D721Med (cell line): ENCODE results near the gene KSR1.
"Not testable (repeated sequence)": the region's sequence is repeated elsewhere in the genome, so short reads cannot be mapped to it uniquely, and the experiment has no call there.

Experiments used
- DNase-seq: peaks from one replicate; pipeline ENCODE4 v3.0.0; 2011; ENCODE audit warnings: low spot score; ENCODE audit not compliant: insufficient read length
- FAIRE-seq: peaks from 2 replicates; lab custom pipeline; 2011; peaks lifted over from hg19 to GRCh38; lab: Jason Lieb, UNC
- TF ChIP-seq, protein P1 (sequence below): IDR thresholded peaks from 2 replicates; pipeline ENCODE4 v1.5.1; 2012; ENCODE audit warnings: mild to moderate bottlenecking, control low read depth; ENCODE audit not compliant: insufficient read depth; ENCODE audit errors: missing control alignments

Gene KSR1

GRCh38 chr17:27462714-27463113, 6.5 kb downstream of the KSR1 start:
- TF ChIP-seq, protein P1, sequence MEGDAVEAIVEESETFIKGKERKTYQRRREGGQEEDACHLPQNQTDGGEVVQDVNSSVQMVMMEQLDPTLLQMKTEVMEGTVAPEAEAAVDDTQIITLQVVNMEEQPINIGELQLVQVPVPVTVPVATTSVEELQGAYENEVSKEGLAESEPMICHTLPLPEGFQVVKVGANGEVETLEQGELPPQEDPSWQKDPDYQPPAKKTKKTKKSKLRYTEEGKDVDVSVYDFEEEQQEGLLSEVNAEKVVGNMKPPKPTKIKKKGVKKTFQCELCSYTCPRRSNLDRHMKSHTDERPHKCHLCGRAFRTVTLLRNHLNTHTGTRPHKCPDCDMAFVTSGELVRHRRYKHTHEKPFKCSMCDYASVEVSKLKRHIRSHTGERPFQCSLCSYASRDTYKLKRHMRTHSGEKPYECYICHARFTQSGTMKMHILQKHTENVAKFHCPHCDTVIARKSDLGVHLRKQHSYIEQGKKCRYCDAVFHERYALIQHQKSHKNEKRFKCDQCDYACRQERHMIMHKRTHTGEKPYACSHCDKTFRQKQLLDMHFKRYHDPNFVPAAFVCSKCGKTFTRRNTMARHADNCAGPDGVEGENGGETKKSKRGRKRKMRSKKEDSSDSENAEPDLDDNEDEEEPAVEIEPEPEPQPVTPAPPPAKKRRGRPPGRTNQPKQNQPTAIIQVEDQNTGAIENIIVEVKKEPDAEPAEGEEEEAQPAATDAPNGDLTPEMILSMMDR, result no peak
- DNase-seq (no peak), FAIRE-seq (no peak)

DNA sequence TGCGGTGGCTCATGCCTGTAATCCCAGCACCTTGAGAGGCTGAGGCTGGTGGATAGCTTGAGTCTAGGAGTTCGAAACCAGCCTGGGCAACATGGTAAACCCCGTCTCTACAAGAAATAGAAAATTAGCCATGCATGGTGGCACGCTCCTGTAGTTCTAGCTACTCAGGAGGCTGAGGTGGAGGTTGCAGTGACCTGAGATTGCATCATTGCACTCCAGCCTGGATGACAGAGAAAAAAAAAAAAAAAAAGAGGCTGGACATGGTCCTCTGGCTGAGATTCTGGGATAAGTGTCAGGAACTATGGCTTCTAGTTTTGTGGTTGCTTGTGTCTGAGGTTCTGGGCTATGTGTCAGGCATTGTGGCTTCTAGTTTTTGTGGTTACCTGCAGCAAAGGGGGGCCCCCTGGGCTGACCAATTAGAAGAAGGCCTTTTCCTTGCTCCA, 7.0 kb downstream of the KSR1 start:
- TF ChIP-seq, protein P1, result no peak
- FAIRE-seq, result no peak
- DNase-seq, result no peak

DNA sequence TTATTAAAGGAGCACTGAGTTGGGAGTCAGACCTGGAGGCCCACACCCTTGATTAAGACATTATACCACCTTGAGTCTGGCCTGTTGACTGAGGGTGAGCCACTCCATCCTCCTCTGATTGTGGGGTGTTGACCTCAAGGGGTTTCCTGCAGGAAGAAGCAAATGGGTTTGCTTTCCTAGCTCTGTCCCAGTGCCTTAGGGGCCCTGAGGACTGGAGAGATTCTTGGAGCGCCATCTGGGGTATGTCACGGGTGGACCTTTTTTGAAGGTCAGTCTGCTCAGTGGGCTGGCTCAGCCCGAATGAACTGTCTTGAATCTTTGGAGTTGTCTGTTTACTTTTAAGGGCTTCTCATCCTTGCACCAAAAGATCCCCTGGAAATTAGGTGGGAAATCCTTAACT, 7.8 kb downstream of the KSR1 start:
- not testable (repeated sequence) for FAIRE-seq, DNase-seq

DNA sequence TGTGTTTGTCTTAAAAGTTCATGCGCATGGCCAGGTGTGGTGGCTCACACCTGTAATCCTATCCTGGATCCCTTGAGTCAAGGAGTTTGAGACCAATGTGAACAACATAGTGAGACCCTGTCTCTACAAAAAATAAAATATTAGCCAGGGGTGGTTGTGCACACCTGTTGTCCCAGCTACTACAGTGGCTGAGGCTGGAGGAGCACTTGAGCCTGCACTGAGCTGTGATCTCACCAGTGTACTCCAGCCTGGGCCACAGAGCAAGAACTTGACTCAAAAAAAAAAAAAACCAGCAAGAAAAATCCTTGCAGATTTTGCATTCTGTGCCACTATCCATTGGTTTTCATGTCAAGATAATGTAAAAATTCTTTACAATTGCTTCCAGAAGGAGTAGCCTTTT, 8.2 kb downstream of the KSR1 start:
- no peak for DNase-seq
- TF ChIP-seq, protein P1, result no peak
- FAIRE-seq, result no peak

DNA sequence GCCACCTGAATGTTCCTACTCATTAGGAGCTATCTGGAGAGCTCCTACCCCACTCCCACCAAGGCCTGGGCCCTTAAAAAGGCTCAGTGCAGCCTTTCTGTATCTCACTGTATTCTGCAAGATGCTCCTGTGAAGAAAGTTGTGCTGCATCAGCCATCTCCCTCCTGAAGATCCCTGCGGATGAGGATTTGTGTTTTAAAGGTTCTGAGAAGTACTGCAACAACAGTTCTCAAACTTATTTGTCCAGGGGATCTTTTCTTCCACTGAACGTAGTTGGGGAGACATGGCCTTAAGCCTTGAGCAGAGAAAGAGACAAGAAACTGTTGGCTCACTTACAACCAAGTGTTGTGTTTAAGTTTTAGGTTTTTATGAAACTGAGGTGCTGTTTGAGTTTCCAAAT, 9.6 kb downstream of the KSR1 start:
- DNase-seq, FAIRE-seq: not testable (repeated sequence)

DNA sequence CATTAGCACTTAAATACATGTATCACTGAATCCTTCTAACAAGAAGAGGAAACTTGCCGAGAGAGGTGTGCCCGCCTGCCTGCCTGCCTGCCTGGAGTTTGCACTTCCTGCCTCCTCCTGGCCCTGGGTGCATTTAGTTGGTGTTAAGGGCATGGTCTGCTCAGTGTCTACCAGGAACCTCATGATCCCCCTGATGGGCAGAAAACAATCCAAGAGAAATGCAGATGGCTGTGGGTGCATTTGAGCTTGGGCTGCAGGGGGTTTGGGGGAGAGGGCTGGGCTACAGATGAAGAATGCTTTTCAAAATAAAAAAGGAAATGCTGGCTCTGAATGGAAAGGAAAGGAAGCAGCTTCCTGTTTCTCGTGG, 10.1 kb downstream of the KSR1 start:
- DNase-seq (no peak), FAIRE-seq (no peak)
- TF ChIP-seq, protein P1, result no peak

- no peak for DNase-seq
- no peak for FAIRE-seq
- TF ChIP-seq, protein P1, result no peak
Observed at GRCh38 chr17:27466743-27467375, 10.6 kb downstream of the KSR1 start.

GRCh38 chr17:27469256-27469655, 13.0 kb downstream of the KSR1 start:
- FAIRE-seq (no peak), DNase-seq (no peak)
- TF ChIP-seq, protein P1, result no peak
